ENCODE data around the gene SYNJ2.
A peak's percentile ranks its signal among the peaks of the same experiment; 100 is the strongest.

SYNJ2 gene

GRCh38 chr6:158050955-158051354 is 69.3 kb downstream of the SYNJ2 start:
- DNase-seq: no peak

GRCh38 chr6:158051968-158052367 is 70.3 kb downstream of the SYNJ2 start:
- no peak for DNase-seq

- DNase-seq: no peak
These were observed 72.0 kb downstream of the SYNJ2 start for GRCh38 chr6:158053377-158054313.

- no peak for DNase-seq
These were observed 74.7 kb downstream of the SYNJ2 start for GRCh38 chr6:158056355-158056754.

GRCh38 chr6:158056804-158057203 is 75.1 kb downstream of the SYNJ2 start:
- DNase-seq: no peak

- no peak for DNase-seq
These were observed 75.7 kb downstream of the SYNJ2 start for GRCh38 chr6:158057213-158057987.

GRCh38 chr6:158058171-158058651 is 76.5 kb downstream of the SYNJ2 start:
- DNase-seq: no peak

- DNase-seq: no peak
These were observed 77.4 kb downstream of the SYNJ2 start for GRCh38 chr6:158059108-158059507.

- peak in 47 of 58 donors; percentile 29 to 82 (median 59) for DNase-seq
These were observed 79.0 kb downstream of the SYNJ2 start for GRCh38 chr6:158060455-158061360.

- DNase-seq: peak in 6 of 58 donors; percentile 19 to 50 (median 30)
These were observed 79.7 kb downstream of the SYNJ2 start for GRCh38 chr6:158061361-158061708.

- DNase-seq: no peak
These were observed 80.2 kb downstream of the SYNJ2 start for GRCh38 chr6:158061709-158062461.

- no peak for DNase-seq
These were observed 82.1 kb downstream of the SYNJ2 start for GRCh38 chr6:158063736-158064135.

- no peak for DNase-seq
These were observed 83.1 kb downstream of the SYNJ2 start for GRCh38 chr6:158064725-158065251.

- DNase-seq: no peak
These were observed 84.6 kb downstream of the SYNJ2 start for GRCh38 chr6:158066136-158066781.

- DNase-seq: no peak
These were observed 85.9 kb downstream of the SYNJ2 start for GRCh38 chr6:158067436-158068015.

GRCh38 chr6:158068156-158068892 is 86.7 kb downstream of the SYNJ2 start:
- DNase-seq: no peak

- DNase-seq: no peak
These were observed 87.5 kb downstream of the SYNJ2 start for GRCh38 chr6:158068893-158069799.
